Psoas muscle (tissue), 8 donors: Measurements from ENCODE around the gene BCL2L12. TPM values are rescaled to one million over a fixed set of nuclear protein-coding genes. Genes with fewer than 3 reads are reported as not detected.
A peak's percentile ranks its signal among the peaks of the same experiment; 100 is the strongest.

Experiments used
- ATAC-seq, 4 donors: fragments of 200-7000 bp; cut with Tn5 transposase; one replicate each; pipeline ENCODE4 v1.9.1; 2020; ENCODE audit warnings: moderate library complexity in 3 of 4, mild to moderate bottlenecking in 2 of 4
- DNase-seq, 2 donors: peaks; one replicate each; pipeline ENCODE4 v3.0.0-alpha.2; 2020
- H3K27ac ChIP-seq: fragments of 200-600 bp; one replicate; pipeline ENCODE4 v1.8.0; 2022
- H3K27me3 ChIP-seq, 3 donors: fragments of 200-600 bp in 1 of 3; one replicate each; pipeline versions ENCODE4 v1.6.1 to v1.8.0; 2013 to 2022; ENCODE audit warnings: low read length in 2 of 3, mild to moderate bottlenecking in 2 of 3, moderate library complexity in 1 of 3; ENCODE audit not compliant: insufficient read depth in 3 of 3
- H3K36me3 ChIP-seq, 2 donors: fragments of 200-600 bp in 1 of 2; one replicate each; pipeline versions ENCODE4 v1.6.1 to v1.8.0; 2013 to 2022; ENCODE audit warnings: low read depth in 1 of 2, mild to moderate bottlenecking in 1 of 2, moderate library complexity in 1 of 2; ENCODE audit not compliant: insufficient read depth in 1 of 2
- H3K4me1 ChIP-seq: fragments of 200-600 bp; one replicate; pipeline ENCODE4 v1.8.0; 2022
- H3K4me3 ChIP-seq: fragments of 200-600 bp; one replicate; pipeline ENCODE4 v1.8.0; 2022; ENCODE audit warnings: mild to moderate bottlenecking
- H3K9me3 ChIP-seq: fragments of 200-600 bp; one replicate; pipeline ENCODE4 v1.8.0; 2022
- CTCF ChIP-seq: fragments of 200-600 bp; IDR thresholded peaks from one replicate; pipeline ENCODE4 v1.8.0; 2022; ENCODE audit warnings: antibody characterized with exemption
- WGBS, 3 donors: extraction: QIAGEN DNeasy Blood & Tissue Kit; methylation state at CpG; one replicate each; pipeline versions ENCODE4 v1.1.6 to v1.1.7; 2013; 5-methylcytosine and 5-hydroxymethylcytosine counted together
- intact Hi-C, 2 donors: fragments of 100-400 bp; cut with DNase I; formaldehyde crosslinking; loops; one replicate each; pipeline versions ENCODE4 v1.11.0 to v1.14.2; 2022
- polyA plus RNA-seq, 3 donors: library from polyadenylated mRNA; stranded (reverse); fragments of 200-250 nt; gene quantifications; one replicate each; pipeline ENCODE4 v1.2.3, GENCODE V29; 2013
- total RNA-seq, 4 donors: library from RNA; stranded (reverse); fragmentation: NEBNext Ultra II Directional in 2 of 4; extraction: Animal tissue kit (Norgen Biotek cat#: 25700) in 2 of 4; gene quantifications; one replicate each; pipeline versions ENCODE4 v1.2.1 to v1.2.4, GENCODE V29; 2021 to 2023
- donor health status: healthy with polysubstance abuse.
- donor health status: DM: no; HTN: no; CAD: no; lungs with moderate emphysema.
- donor health status: Bipolar disorder and iron deficiency.
- donor health status: healthy.
- donor health status: DM: yes; HTN: yes; CAD: no.
- donor health status: DM: no; HTN: no; CAD: no.
- donor health status: DM: no; HTN: no; CAD: no.
- donor health status: DM: yes; HTN: yes; CAD: no.

BCL2L12 gene
- total and polyA plus RNA-seq, 7 donors: 13.0 to 42.7 (median 21.5) TPM

GRCh38 chr19:49637821-49638738 lies 27.7 kb upstream of the BCL2L12 start:
- Histone ChIP-seq H3K9me3 (no peaks in the 10 kb centered on the region), H3K4me3 (peak overlapping the region; percentile 80), H3K4me1 (peaks cover 20% of the 10 kb centered on the region), H3K27me3 (peaks cover 0 to 3% (median 0%) of the 10 kb centered on the region in 3 donors), H3K36me3 (peaks cover 0 to 11% of the 10 kb centered on the region in 2 donors), H3K27ac (peak overlapping the region; percentile 98)
- ATAC-seq: no peak
- 18 to 24% (median 20%) methylated on average over 19 of the region's 19 CpGs for WGBS, 3 donors
- no peak for TF ChIP-seq CTCF
- intact Hi-C loops: loop anchor here (5.0 kb wide), 1 partner anchor 46 kb away; the partner anchor contains the start of gene PRR12 (in 2 of the 2)
- peak; percentile 87 to 93 for DNase-seq

- Histone ChIP-seq H3K4me3 (peak overlapping the region; percentile 80), H3K27ac (peak overlapping the region; percentile 98), H3K9me3 (no peaks in the 10 kb centered on the region), H3K36me3 (peaks cover 0 to 11% of the 10 kb centered on the region in 2 donors), H3K4me1 (peaks cover 35% of the 10 kb centered on the region), H3K27me3 (no peaks in the 10 kb centered on the region)
- no peak for ATAC-seq
- DNase-seq: no peak
- TF ChIP-seq CTCF: no peak
- WGBS, 3 donors: 7 to 19% (median 8%) methylated on average over 19 to 31 of the region's 31 CpGs
- intact Hi-C loops: loop anchor here (2.0 to 5.0 kb wide), 3 partner anchors 37 to 187 kb away; partner anchors contain the start of genes PRR12 (in 2 of the 2), ALDH16A1 (in 1 of the 2), PIH1D1 (in 1 of the 2) and PRMT1 (in 1 of the 2)
These were observed 26.2 kb upstream of the BCL2L12 start for GRCh38 chr19:49639401-49640112.

- Histone ChIP-seq H3K27me3 (no peaks in the 10 kb centered on the region), H3K4me3 (peak within 1 kb of the TSS; percentile 80), H3K9me3 (no peaks in the 10 kb centered on the region), H3K36me3 (peaks cover 0 to 11% of the 10 kb centered on the region in 2 donors), H3K4me1 (peaks cover 35% of the 10 kb centered on the region), H3K27ac (peak within 1 kb of the TSS; percentile 98)
- no peak for TF ChIP-seq CTCF
- intact Hi-C loops: loop anchor here (2.0 to 5.0 kb wide), 2 partner anchors 36 to 188 kb away; partner anchors contain the start of genes ALDH16A1 (in 1 of the 2), PIH1D1 (in 1 of the 2) and PRMT1 (in 1 of the 2)
- ATAC-seq: peak; percentile 74 to 81 (median 76)
- DNase-seq: peak; percentile 99 to 100
- 0 to 1% (median 0%) methylated on average over 50 to 51 of the region's 51 CpGs for WGBS, 3 donors
These were observed 25.4 kb upstream of the BCL2L12 start, which contains the start of gene RRAS for GRCh38 chr19:49640113-49640898. Gene RRAS, minus strand, starts transcription at chr19:49640143. Its CDS starts 45 bp downstream, at chr19:49640098.
